Kidney (tissue), 14 donors: Measurements from ENCODE around the gene GMDS. TPM values are rescaled to one million over a fixed set of nuclear protein-coding genes. Genes with fewer than 3 reads are reported as not detected.

Experiments
- DNase-seq, 5 donors: peaks; one replicate each; pipeline ENCODE4 v3.0.0-alpha.2; 2013 to 2020
- FAIRE-seq: peaks from 2 replicates; lab custom pipeline; 2012; peaks lifted over from hg19 to GRCh38; lab: Jason Lieb, UNC
- H3K27ac ChIP-seq, 2 donors: one replicate each; pipeline ENCODE4 v1.7.0; 2013; ENCODE audit warnings: low read depth in 2 of 2, low read length in 2 of 2, inconsistent platforms in 1 of 2
- H3K27me3 ChIP-seq: one replicate; pipeline ENCODE4 v1.7.1; 2013; ENCODE audit warnings: low read length, inconsistent platforms; ENCODE audit not compliant: control insufficient read depth, insufficient read depth
- H3K36me3 ChIP-seq, 3 donors: one replicate each; pipeline versions ENCODE4 v1.7.0 to v1.7.1; 2013; ENCODE audit warnings: low read length in 3 of 3, control low read depth in 1 of 3, inconsistent platforms in 1 of 3; ENCODE audit not compliant: insufficient read depth in 3 of 3, control insufficient read depth in 2 of 3
- H3K4me1 ChIP-seq, 3 donors: one replicate each; pipeline versions ENCODE4 v1.7.0 to v1.7.1; 2013; ENCODE audit warnings: low read length in 3 of 3, inconsistent platforms in 1 of 3, low read depth in 1 of 3; ENCODE audit not compliant: control insufficient read depth in 2 of 3, insufficient read depth in 2 of 3
- H3K4me3 ChIP-seq, 3 donors: one replicate each; pipeline versions ENCODE4 v1.7.0 to v1.8.1; 2013; ENCODE audit warnings: low read length in 3 of 3, control low read depth in 1 of 3, inconsistent platforms in 1 of 3
- H3K9ac ChIP-seq, 3 donors: one replicate each; pipeline versions ENCODE4 v1.7.0 to v1.7.1; 2013; ENCODE audit warnings: low read length in 3 of 3, control low read depth in 1 of 3, inconsistent platforms in 1 of 3
- H3K9me3 ChIP-seq, 3 donors: one replicate each; pipeline versions ENCODE4 v1.7.0 to v1.7.1; 2013; ENCODE audit warnings: low read length in 3 of 3, control low read depth in 1 of 3, inconsistent platforms in 1 of 3; ENCODE audit not compliant: control insufficient read depth in 2 of 3, insufficient read depth in 1 of 3
- intact Hi-C: fragments of 100-400 bp; cut with DNase I; formaldehyde crosslinking; loops from one replicate; pipeline ENCODE4 v1.11.1; 2022
- polyA plus RNA-seq: library from polyadenylated mRNA; stranded (reverse); fragments of 350-450 nt; fragmentation: Illumina TruSeq; extraction: RNeasy Lipid Tissue Mini Kit (QIAGEN cat#74804); gene quantifications from one replicate; pipeline ENCODE4 v1.2.3, GENCODE V29; 2014; ENCODE audit warnings: low read depth, low replicate concordance; ENCODE audit not compliant: insufficient read depth
- total RNA-seq: library from RNA; stranded (reverse); fragmentation: NEBNext Ultra II Directional; extraction: Animal tissue kit (Norgen Biotek cat#: 25700); gene quantifications from one replicate; pipeline ENCODE4 v1.2.1, GENCODE V29; 2021
- TF ChIP-seq, protein P1 (sequence below): IDR thresholded peaks from 3 replicates; pipeline ENCODE4 v1.5.1; 2012; ENCODE audit warnings: mild to moderate bottlenecking, moderate library complexity, borderline replicate concordance; ENCODE audit not compliant: insufficient read depth; ENCODE audit errors: extremely low read depth
- donor health status: control.
- donor health status: control.
- donor health status: control.
- donor health status: control.
- donor health status: control.
- donor health status: DM: yes; HTN: yes; CAD: no.
- donor health status: Normal renal cell carcinoma (clear cell type).

The GMDS gene
- total and polyA plus RNA-seq, 2 donors from 2014 or later, result 49.6 to 63.7 TPM

GRCh38 chr6:1615151-1615852 lies 630.1 kb downstream of the GMDS start:
- peak overlapping the region in 2 of 3 donors; percentile 14 to 48 for H3K4me3 ChIP-seq
- FAIRE-seq, result no peak
- H3K4me1 ChIP-seq, result peaks cover 0 to 6% (median 2%) of the 10 kb centered on the region in 3 donors
- H3K36me3 ChIP-seq, result peaks cover 0 to 3% (median 0%) of the 10 kb centered on the region in 3 donors
- DNase-seq, result peak in 4 of 5 donors; percentile 28 to 66 (median 55)
- peak overlapping the region in 2 of 3 donors; percentile 2 to 59 for H3K9ac ChIP-seq
- intact Hi-C loops, result no loop called here
- H3K9me3 ChIP-seq, result no peaks in the 10 kb centered on the region
- peak overlapping the region; percentile 41 to 55 for H3K27ac ChIP-seq
- H3K27me3 ChIP-seq, result peaks cover 5% of the 10 kb centered on the region
- TF ChIP-seq, protein P1, sequence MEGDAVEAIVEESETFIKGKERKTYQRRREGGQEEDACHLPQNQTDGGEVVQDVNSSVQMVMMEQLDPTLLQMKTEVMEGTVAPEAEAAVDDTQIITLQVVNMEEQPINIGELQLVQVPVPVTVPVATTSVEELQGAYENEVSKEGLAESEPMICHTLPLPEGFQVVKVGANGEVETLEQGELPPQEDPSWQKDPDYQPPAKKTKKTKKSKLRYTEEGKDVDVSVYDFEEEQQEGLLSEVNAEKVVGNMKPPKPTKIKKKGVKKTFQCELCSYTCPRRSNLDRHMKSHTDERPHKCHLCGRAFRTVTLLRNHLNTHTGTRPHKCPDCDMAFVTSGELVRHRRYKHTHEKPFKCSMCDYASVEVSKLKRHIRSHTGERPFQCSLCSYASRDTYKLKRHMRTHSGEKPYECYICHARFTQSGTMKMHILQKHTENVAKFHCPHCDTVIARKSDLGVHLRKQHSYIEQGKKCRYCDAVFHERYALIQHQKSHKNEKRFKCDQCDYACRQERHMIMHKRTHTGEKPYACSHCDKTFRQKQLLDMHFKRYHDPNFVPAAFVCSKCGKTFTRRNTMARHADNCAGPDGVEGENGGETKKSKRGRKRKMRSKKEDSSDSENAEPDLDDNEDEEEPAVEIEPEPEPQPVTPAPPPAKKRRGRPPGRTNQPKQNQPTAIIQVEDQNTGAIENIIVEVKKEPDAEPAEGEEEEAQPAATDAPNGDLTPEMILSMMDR, result no peak

- peak overlapping the region; percentile 52 to 55 for H3K27ac ChIP-seq
- no peaks in the 10 kb centered on the region for H3K9me3 ChIP-seq
- peak; percentile 64 to 70 (median 68) for DNase-seq
- intact Hi-C loops, result no loop called here
- peaks cover 0 to 6% (median 2%) of the 10 kb centered on the region in 3 donors for H3K4me1 ChIP-seq
- TF ChIP-seq, protein P1, result no peak
- peaks cover 5% of the 10 kb centered on the region for H3K27me3 ChIP-seq
- peaks cover 0 to 3% (median 0%) of the 10 kb centered on the region in 3 donors for H3K36me3 ChIP-seq
- FAIRE-seq, result no peak
- H3K4me3 ChIP-seq, result peak overlapping the region in 2 of 3 donors; percentile 17 to 61
- peak overlapping the region in 1 of 3 donors; percentile 76 for H3K9ac ChIP-seq
Measured at GRCh38 chr6:1614448-1615150, 630.8 kb downstream of the GMDS start.

GRCh38 chr6:1613688-1614447 lies 631.5 kb downstream of the GMDS start:
- Histone ChIP-seq H3K36me3 (peaks cover 0 to 3% (median 0%) of the 10 kb centered on the region in 3 donors), H3K27me3 (peaks cover 5% of the 10 kb centered on the region), H3K9ac (peak overlapping the region in 2 of 3 donors; percentile 39 to 76), H3K27ac (peak overlapping the region; percentile 12 to 52), H3K9me3 (no peaks in the 10 kb centered on the region), H3K4me1 (peaks cover 0 to 9% (median 2%) of the 10 kb centered on the region in 3 donors), H3K4me3 (peak overlapping the region; percentile 61 to 73 (median 73))
- TF ChIP-seq, protein P1, result no peak
- no peak for FAIRE-seq
- peak; percentile 76 to 86 (median 80) for DNase-seq
- intact Hi-C loops, result no loop called here
